K562 (cell line): ENCODE data around the gene USP11. TPM values are rescaled to one million over a fixed set of nuclear protein-coding genes. Genes with fewer than 3 reads are reported as not detected.

Source experiments
- ESRRA ChIP-seq: fragments of 450-650 bp; IDR thresholded peaks from 2 replicates; pipeline ENCODE4 v1.6.1; 2014; ENCODE audit warnings: low read depth, mild to moderate bottlenecking, moderate library complexity, borderline replicate concordance
- KLF10 ChIP-seq: fragments of 250-450 bp; sonication (Bioruptor Pico); IDR thresholded peaks from 2 replicates; pipeline ENCODE4 v1.6.1; 2021; ENCODE audit warnings: matching md5 sums
- TCF7L2 ChIP-seq: fragments of 150-350 bp; IDR thresholded peaks from 2 replicates; pipeline ENCODE4 v1.6.1; 2016; ENCODE audit warnings: low read depth, mild to moderate bottlenecking, low read length, moderate library complexity
- polyA plus RNA-seq, 8 experiments: library from polyadenylated mRNA; depleted of rRNA in 4 of 8; stranded (reverse) in 5 of 8; unstranded in 3 of 8; fragments of >200 nt; fragmentation: Nextera tagmentation in 2 of 8; fragmentation: Illumina TruSeq in 1 of 8; extraction: Ambion mirVana in 2 of 8; extraction: Trizol in 1 of 8; gene quantifications; 2 replicates each; pipeline versions ENCODE4 v1.2.1 to v1.2.3, GENCODE V29; 2011 to 2014; ENCODE audit warnings: inconsistent platforms in 1 of 8, missing spikeins in 1 of 8
- total RNA-seq, 7 experiments: library from RNA; depleted of rRNA in 6 of 7; stranded (reverse); fragments of >200 nt in 6 of 7; fragmentation: Illumina TruSeq in 2 of 7; extraction: Trizol in 2 of 7; gene quantifications; 2 replicates each; pipeline versions ENCODE4 v1.2.1 to v1.2.3, GENCODE V29; 2011 to 2021; ENCODE audit warnings: low replicate concordance in 1 of 7
- TF ChIP-seq, protein P1 (sequence below): fragments of 150-350 bp; conservative IDR thresholded peaks from 2 replicates; pipeline ENCODE4 v1.6.1; 2014; ENCODE audit warnings: low read length
- TF ChIP-seq, protein P2 (sequence below): fragments of 250-450 bp; sonication (Bioruptor Pico); IDR thresholded peaks from 2 replicates; pipeline ENCODE4 v1.5.0; 2022; ENCODE audit warnings: mild to moderate bottlenecking

The USP11 gene
- total and polyA plus RNA-seq, 9 of the 15 experiments (the other 6 are each of a cell fraction or from before 2014, with no cell fraction given): 2.5 to 29.0 (median 11.7) TPM

DNA sequence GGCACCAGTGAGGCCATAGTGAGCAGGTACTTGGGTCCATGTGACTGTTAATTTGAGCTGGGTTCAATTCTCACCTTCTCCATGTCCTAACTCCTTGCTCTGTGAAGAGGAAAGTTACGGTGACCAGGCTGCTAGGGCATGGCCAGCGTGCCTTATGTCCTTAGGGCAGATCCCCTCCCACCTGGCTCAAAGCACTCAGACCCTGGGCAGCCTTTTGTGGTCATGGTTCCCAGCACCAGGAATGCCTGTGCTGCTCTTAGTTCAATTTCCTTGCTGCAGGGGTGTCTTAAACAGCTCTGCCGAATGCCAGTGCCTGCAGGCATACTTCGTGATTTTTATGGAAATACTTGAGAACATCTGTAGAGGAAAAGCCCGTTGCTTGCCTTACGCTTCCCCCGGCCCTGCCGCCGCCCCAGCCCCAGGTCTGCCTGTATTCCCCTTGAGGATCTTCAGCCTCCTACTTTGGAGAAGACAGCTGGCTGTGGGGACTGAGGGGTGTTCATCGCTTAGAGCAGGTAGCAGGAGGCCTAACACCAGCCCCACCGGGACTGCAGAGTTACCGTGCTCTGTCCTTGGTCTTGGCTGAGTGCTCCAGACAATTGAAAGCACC lies 17.4 kb upstream of the USP11 start (continued):
- TF ChIP-seq, protein P1, sequence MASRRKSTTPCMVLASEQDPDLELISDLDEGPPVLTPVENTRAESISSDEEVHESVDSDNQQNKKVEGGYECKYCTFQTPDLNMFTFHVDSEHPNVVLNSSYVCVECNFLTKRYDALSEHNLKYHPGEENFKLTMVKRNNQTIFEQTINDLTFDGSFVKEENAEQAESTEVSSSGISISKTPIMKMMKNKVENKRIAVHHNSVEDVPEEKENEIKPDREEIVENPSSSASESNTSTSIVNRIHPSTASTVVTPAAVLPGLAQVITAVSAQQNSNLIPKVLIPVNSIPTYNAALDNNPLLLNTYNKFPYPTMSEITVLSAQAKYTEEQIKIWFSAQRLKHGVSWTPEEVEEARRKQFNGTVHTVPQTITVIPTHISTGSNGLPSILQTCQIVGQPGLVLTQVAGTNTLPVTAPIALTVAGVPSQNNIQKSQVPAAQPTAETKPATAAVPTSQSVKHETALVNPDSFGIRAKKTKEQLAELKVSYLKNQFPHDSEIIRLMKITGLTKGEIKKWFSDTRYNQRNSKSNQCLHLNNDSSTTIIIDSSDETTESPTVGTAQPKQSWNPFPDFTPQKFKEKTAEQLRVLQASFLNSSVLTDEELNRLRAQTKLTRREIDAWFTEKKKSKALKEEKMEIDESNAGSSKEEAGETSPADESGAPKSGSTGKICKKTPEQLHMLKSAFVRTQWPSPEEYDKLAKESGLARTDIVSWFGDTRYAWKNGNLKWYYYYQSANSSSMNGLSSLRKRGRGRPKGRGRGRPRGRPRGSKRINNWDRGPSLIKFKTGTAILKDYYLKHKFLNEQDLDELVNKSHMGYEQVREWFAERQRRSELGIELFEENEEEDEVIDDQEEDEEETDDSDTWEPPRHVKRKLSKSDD: no peak
- TF ChIP-seq KLF10 (CRISPR knock-in tag): no peak
- TF ChIP-seq TCF7L2: no peak
- TF ChIP-seq, protein P2, sequence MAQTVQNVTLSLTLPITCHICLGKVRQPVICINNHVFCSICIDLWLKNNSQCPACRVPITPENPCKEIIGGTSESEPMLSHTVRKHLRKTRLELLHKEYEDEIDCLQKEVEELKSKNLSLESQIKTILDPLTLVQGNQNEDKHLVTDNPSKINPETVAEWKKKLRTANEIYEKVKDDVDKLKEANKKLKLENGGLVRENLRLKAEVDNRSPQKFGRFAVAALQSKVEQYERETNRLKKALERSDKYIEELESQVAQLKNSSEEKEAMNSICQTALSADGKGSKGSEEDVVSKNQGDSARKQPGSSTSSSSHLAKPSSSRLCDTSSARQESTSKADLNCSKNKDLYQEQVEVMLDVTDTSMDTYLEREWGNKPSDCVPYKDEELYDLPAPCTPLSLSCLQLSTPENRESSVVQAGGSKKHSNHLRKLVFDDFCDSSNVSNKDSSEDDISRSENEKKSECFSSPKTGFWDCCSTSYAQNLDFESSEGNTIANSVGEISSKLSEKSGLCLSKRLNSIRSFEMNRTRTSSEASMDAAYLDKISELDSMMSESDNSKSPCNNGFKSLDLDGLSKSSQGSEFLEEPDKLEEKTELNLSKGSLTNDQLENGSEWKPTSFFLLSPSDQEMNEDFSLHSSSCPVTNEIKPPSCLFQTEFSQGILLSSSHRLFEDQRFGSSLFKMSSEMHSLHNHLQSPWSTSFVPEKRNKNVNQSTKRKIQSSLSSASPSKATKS (CRISPR knock-in tag): no peak
- TF ChIP-seq ESRRA: no peak
